ENCODE data around the gene KIRREL3. TPM values are rescaled to one million over a fixed set of nuclear protein-coding genes. Genes with fewer than 3 reads are reported as not detected.

The KIRREL3 gene
- total and polyA plus RNA-seq, 2 of the 4 experiments (the other 2 are of a cell fraction), result 10.9 to 15.9 TPM

GRCh38 chr11:126682590-126682989 lies 318.0 kb downstream of the KIRREL3 start:
- no peak overlapping the region for H2BK15ac ChIP-seq (ENCODE audit: low read depth, low read length)
- no peak overlapping the region for H3K23ac ChIP-seq (ENCODE audit: low read depth, low read length)
- H3K4me3 ChIP-seq (ENCODE audit: insufficient read depth, low read depth, low read length), result no peak overlapping the region
- H4K5ac ChIP-seq (ENCODE audit: low read depth, low read length), result no peak overlapping the region
- in situ Hi-C loops (cut with MboI; ENCODE audit: low sequenced_read_pairs) (no loop called here), dilution Hi-C loops (cut with HindIII; ENCODE audit: low sequenced_read_pairs, unreplicated experiment) (no loop called here), intact Hi-C loops (cut with micrococcal nuclease) (no loop called here)
- H2AK5ac ChIP-seq (ENCODE audit: low read depth, low read length), result no peak overlapping the region
- H3K27me3 ChIP-seq (ENCODE audit: control insufficient read depth, insufficient read depth, low read length), result no peaks in the 10 kb centered on the region
- no peak overlapping the region for H2BK5ac ChIP-seq (ENCODE audit: low read depth, low read length, poor library complexity, severe bottlenecking)
- no TSS peak for BruUV-seq (replicated peaks)
- H2AFZ ChIP-seq (replicated peaks; ENCODE audit: low read length, poor library complexity), result no peak overlapping the region
- no peak overlapping the region for H3K4ac ChIP-seq (ENCODE audit: low read depth, low read length)
- no peaks in the 10 kb centered on the region for H3K9me1 ChIP-seq (ENCODE audit: insufficient read depth, low read length)
- H4K20me1 ChIP-seq (ENCODE audit: insufficient read depth, low read length), result no peaks in the 10 kb centered on the region
- TF ChIP-seq MAFK (IDR thresholded peaks at IDR 0.05; ENCODE audit: low read depth, low read length) (no peak), NFE2L2 (IDR thresholded peaks at IDR 0.05; ENCODE audit: low read depth, low read length) (no peak), RFX5 (IDR thresholded peaks at IDR 0.05; ENCODE audit: low read depth, low read length) (no peak)
- H3K27ac ChIP-seq (ENCODE audit: insufficient read depth, low read length), result no peak overlapping the region
- no peak overlapping the region for H3K9ac ChIP-seq (ENCODE audit: low read depth, low read length)
- no peak overlapping the region for H2BK20ac ChIP-seq (ENCODE audit: low read depth, low read length)
- H3K36me3 ChIP-seq (ENCODE audit: control insufficient read depth, insufficient read depth, low read length), result no peaks in the 10 kb centered on the region
- H2BK120ac ChIP-seq (ENCODE audit: low read depth, low read length), result no peak overlapping the region
- no CpG with 5 or more reads among the region's 8 CpGs for WGBS, 2 experiments (ENCODE audit: extremely low coverage in 2 of 2, insufficient read length in 1 of 2)
- no peaks in the 10 kb centered on the region for H3K4me1 ChIP-seq (ENCODE audit: control insufficient read depth, insufficient read depth, low read length)
- no peak overlapping the region for H3K18ac ChIP-seq (ENCODE audit: low read depth, low read length)
- H3K4me2 ChIP-seq (ENCODE audit: low read depth, low read length), result no peak overlapping the region
- POLR2A ChIA-PET (ENCODE audit: unreplicated experiment), result no interaction called here
- H3K56ac ChIP-seq (ENCODE audit: extremely low read depth, insufficient read depth, low read length), result no peak overlapping the region
- H3K14ac ChIP-seq (replicated peaks; ENCODE audit: low read depth, low read length), result no peak overlapping the region
- no peaks in the 10 kb centered on the region for H3K9me3 ChIP-seq (ENCODE audit: control insufficient read depth, insufficient read depth, low read length)
- DNase-seq, result no peak
- peaks cover 0 to 4% of the 10 kb centered on the region in 2 experiments; a peak in 1 of 4 replicates for H3K79me1 ChIP-seq (ENCODE audit: low read depth in 1 of 2, low read length in 2 of 2)
- no peak for ATAC-seq (ENCODE audit: low read depth)
- no peak overlapping the region for H4K8ac ChIP-seq (ENCODE audit: low read depth in 2 of 2, low read length in 2 of 2)
- CTCF ChIA-PET, result no interaction called here
- no peak overlapping the region for H4K91ac ChIP-seq (ENCODE audit: insufficient read depth, low read depth, low read length)
- H2AK9ac ChIP-seq (replicated peaks; ENCODE audit: low read depth, low read length, poor library complexity), result no peak overlapping the region

Data from IMR-90 (cell line).